NCI-H510A (cell line): ENCODE data around the gene ZC3H12D.
A peak's percentile ranks its signal among the peaks of the same experiment; 100 is the strongest.
"Not testable (repeated sequence)": the region's sequence is repeated elsewhere in the genome, so short reads cannot be mapped to it uniquely, and the experiment has no call there.

Source experiments
- DNase-seq: peaks from one replicate; lab custom pipeline; 2025; lab: John Stamatoyannopoulos, UW

ZC3H12D gene

DNA sequence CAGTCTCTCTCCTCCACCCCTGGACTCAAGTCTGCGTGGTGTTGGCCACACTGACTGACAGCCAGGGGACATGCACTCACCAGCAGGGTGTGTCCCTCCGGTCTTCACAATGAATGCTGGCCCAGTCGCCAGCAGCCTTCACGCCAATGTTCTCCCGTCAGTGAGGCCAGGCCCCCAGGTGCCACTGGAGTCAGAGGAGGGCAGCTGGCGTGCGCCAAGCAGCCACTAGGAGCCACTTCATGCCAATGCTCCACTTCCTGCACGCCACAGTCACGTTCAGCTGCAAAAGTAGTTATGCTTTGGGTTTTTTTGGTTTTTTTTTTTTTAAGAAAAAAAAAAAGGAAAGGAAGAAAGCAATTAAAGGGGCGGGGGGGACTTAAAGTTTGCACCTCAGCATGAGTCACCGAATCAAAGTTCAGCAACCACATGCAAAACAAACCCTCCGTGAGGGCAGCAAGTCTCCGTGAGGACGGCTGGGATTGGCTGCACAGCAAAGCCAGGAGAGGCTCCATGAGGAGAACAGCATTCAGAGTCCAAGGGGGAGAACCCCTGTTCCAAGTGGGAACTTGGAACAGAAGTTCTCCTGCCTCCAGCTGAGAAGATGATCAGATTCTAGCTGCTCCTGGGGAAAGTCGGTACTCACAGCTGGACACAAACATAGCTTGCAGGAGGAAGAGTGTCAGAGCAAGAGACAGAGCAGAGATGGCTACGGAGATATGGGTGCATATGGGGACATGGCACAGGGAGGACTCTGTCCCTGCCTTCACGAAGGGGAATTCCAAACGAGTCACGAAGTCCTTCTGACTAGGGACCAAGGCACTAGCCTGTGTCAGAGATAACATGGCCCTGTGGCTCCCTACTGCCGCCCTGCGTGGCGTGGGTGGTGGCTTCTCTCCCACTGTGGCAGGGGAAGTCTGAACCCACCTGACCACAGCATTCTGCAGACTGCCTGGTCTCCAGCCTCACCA is at the start of gene ZC3H12D:
Gene ZC3H12D (minus strand): TSS at position 282 of the 968 bp plus-strand sequence. CDS start 10,471 bp downstream, outside the sequence.
- DNase-seq = no peak

DNA sequence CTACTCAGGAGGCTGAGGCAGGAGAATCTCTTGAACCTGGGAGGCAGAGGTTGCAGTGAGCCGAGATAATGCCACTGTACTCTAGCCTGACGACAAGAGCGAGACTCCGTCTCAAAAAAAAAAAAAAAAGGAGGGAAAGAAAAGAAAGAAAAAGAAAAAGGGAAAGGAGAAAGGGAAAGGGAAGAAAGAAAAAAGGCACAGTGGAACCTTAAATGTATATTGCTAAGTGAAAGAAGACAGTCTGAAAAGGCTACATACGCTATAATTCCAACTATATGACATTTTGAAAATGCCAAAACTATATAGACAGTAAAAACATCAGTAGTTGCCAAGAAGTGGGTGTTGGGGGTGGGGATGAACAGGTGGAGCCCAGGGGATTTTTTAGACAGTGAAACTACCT is 44.8 kb upstream of the ZC3H12D start:
- no peak for DNase-seq

DNA sequence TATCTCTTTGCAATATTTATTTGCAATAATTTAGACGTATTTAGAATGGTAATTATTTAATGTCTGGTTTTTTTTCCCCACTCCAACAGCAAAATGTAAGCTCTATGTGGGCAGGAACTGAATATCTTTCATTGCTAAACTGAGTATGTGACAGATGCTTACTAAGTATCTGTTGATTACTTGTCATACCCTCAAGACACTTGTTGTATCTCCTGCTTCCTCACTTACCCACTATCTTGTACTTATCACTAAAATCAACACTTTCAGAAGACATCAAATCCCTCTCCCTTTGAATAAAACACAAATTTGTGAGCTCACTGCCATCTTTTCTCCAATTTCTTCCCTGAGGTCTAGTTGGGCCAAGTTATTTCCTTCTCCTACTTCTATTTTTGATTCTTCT is 30.7 kb upstream of the ZC3H12D start:
- no peak for DNase-seq

DNA sequence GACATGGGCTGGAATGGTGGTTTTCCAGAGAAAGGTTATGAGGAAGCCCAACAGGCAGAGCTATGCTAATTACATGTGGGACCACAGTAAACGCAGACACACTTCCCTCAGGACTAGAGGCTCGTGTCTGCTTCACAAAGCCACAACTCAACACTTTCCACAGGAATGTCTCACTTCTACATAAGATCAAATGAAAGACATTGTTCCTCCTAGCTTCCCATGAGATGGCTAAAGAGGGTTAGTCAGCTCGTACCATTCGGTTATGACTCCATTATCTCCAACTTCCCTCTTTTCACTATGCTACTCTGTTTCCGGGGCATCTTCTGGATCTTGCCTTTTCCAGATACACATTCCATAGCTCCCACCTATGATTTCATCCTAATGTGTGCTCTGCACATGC is 29.1 kb upstream of the ZC3H12D start:
- no peak for DNase-seq

DNA sequence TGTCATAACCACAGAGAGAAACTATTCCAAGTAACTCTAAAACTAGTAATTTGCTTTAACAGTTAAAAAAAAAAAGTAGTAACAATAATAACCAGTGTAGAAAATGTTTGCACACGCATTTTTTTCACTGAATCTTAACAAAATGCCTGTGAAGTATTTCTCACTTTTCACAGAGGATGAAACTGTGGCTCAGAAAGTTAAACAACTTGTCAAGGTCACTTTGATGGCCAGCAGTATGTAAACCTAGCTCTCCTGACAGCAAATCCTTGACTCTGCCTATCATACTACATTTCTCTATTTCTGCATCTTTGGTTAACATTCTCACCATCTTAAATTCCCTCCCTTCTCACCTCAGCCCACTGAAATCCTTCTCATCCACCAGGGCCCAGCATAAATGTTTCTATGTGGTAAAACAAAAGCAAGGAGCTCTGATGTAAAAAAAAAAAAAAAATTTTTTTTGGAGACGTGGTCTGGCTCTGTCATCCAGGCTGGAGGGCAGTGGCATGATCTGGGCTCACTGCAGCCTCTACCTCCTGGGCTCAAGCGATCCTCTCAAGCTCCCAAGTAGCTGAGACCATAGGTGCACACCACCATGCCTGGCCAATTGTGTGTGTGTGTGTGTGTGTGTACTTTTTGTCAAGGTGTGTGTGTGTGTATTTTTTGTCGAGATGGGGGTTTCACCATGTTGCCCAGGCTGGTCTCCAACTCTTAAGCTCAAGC is 26.1 kb upstream of the ZC3H12D start:
- DNase-seq = no peak

DNA sequence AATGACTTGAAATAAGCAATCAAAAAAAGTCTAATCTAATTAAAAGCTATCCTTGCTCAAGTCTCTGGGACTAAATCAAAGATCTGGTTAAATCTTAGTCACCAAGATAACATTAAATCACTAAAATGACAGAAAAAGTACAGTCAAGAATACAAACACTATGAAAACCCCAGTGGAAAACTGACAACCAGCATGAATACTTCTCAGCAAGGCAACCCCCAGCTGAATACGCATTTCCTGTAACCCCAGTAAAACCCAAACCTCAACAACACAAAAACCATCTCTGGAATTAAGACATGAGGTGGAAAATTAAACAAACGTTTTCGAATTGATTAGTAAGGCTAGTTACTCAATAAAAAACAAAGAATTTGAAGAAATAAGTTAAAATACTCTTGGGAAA is 23.7 kb upstream of the ZC3H12D start:
- no peak for DNase-seq

DNA sequence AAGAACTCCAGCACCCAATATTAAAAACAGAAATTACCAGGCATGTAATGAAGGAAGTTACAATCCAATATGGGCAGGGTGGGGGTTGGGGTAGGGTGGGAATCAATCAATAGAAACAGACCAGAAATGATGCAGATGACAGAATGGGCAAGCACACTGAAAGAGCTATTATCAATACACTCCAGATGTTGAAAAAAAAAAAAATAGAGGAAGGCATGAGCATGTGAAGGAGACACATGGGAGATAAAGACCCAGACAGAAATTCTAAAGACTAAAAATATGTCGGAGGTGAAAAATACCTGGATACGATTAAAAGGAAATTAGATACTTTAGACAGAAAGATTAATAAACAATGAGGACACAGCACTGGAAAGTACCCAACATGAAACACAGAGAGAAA is 19.1 kb upstream of the ZC3H12D start:
- no peak for DNase-seq

DNA sequence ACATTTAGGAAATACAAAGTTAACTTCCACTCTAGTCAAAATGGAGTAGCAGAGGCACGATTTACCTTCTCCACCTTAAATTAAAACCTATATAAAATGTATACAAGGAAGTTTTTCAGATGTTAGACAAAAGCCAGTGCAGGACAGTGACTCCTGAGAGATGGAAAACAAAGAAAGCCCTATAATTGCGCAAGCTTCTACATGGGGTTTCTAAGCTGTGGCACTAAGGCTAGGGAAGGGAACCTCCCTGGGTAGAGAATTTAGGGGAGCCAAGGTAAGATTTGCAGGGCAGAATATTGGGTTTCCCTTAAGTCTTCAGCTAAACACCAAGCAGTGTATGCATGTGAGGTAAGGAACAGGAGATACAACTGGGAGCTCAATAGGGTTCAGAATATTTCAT is 18.5 kb upstream of the ZC3H12D start:
- DNase-seq = no peak

DNA sequence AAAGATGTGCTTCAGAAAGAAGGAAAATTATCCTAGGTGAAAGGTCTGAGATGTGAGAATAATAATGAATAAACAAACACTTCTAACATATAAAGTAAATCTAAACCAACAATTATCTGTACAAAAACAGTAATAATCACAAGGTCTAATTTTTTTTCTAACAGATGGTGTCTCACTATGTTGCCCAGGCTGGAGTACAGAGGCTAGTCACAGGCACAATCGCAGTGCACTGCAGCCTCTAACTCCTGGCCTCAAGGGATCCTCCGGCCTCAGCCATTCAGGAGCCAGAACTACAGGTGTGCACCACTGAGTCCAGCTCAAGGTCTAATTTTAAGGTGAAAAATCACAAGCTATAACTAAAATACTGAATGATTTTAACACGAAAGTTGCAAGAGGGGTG is 17.0 kb upstream of the ZC3H12D start:
- no peak for DNase-seq

DNA sequence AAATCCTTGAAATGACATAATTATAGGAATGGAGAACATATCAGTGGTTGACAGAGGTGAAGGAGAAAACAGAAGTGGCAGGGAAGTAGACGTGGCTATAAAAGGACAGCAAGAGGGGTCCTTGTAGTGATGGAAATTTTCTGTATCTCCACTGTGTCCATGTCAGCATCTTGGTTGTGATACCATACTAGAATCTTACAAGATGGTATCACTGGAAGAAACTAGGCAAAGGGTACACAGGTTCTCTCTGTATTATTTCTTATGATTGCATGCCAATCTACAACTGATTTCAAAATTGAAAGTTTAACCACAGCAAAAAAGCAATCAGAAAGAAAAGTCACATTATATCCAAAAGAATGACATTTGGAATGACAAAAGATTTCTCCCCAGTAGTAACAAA is 16.4 kb upstream of the ZC3H12D start:
- DNase-seq = no peak

DNA sequence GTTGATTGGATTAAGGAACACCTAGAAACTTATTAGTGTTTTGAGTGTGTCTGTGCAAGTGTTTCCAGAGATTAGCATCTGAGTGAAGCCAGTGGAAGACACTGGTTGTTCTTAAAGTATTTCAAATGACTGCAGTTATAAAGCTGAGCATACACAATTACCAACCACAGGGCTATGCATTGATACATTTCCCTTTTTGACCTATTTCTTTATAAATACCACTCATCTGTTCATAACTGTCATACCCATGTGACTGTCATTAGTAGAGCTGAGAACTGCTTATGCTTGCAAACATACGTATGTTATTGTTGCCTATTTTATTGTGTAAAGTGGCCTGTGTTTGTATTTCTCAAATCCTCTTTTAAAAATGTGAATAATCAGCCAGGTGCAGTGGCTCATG is 15.3 kb upstream of the ZC3H12D start:
- DNase-seq = no peak

DNA sequence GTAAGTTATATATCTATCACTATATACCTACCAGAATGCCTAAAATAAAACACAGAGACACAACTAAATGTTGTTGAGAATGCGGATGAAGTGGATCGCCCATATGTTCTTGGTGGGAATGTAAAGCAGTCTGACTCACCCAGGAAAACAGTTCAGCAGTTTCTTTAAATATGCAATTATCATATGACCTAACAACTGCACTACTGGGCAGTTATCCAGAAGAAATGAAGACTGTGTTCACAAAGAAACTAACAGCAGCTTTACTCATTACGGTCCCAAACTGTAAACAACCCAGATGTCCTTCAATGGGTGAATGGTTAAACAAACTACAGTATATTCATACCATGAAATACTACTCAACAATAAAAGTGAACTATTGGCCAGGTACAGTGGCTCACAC is 14.3 kb upstream of the ZC3H12D start:
- DNase-seq = no peak

DNA sequence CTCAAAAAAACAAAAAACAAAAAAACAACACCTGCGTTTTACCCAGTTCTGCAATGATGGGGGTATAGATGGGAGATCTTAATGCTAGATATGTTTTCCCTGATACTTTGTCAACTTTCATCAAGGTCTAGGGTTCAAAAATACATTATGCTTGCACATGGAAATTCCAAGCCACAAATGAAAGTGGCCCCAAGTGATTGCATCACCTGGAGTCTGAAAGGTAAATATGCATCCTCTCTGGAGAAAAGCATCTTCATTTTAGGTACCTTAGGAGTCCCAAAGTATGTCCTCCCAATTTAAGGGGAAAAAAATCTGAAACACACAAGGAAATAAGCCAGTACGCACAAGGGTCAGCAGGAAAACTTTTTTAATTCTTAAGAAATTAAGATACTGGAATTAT is 12.6 kb upstream of the ZC3H12D start:
- no peak for DNase-seq

DNA sequence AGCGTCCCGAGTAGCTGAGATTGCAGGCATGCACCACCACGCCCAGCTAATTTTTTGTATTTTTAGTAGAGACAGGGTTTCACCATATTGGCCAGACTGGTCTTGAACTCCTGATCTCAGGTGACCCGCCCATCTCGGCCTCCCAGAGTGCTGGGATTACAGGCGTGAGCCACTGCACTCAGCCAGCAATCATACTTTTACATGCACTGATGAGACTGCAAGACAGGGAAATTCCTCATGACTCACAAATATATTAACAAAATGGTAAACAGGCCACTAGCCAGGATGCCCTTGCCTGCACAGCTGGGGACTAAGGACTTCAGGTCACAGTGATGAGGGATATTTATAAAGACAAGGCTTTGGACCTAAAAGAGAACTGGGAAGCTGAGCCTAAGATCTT is 11.8 kb upstream of the ZC3H12D start:
- DNase-seq = not testable (repeated sequence)

DNA sequence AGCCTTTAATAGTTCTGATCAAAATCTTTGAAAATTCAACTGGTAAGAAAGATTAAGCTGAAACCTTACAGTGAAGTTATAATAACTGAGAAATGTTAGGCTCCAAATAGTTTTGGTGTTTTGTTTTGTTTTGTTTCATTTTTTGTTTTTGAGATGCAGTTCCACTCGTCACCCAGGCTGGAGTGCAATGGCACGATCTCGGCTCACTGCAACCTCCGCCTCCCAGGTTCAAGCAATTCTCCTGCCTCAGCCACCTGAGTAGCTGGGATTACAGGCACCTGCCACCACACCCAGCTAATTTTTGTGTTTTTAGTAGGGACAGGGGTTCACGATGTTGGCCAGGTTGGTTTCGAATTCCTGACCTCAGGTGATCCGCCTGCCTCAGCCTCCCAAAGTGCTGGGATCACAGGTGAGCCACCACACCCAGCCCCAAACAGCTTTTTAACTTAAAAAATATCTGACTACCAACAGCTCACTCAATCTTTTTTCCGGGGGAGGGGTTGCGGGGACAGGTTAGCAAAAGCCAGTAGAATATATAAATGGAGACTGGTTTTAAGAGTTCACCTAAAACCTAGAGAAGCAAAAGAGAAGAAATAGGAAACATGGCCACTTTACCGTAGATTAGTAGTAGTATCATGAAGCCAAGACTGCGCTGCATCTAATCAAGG is 10.7 kb upstream of the ZC3H12D start:
- not testable (repeated sequence) for DNase-seq

DNA sequence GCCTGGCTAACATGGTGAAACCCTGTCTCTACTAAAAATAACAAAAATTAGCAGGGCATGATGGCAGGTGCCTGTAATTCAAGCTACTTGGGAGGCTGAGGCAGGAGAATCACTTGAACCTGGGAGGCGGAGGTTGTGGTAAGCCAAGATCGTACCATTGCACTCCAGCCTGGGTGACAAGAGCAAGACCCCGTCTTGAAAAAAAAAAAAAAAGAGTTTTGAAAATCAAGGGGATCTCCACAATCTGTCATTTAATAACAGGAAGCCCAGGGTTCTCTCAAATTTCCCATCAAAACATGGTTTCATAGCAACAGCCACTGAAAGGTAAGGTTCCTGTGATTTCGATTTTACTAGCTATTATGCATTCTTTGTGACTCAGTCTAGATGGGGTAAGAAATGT is 10.0 kb upstream of the ZC3H12D start:
- not testable (repeated sequence) for DNase-seq

DNA sequence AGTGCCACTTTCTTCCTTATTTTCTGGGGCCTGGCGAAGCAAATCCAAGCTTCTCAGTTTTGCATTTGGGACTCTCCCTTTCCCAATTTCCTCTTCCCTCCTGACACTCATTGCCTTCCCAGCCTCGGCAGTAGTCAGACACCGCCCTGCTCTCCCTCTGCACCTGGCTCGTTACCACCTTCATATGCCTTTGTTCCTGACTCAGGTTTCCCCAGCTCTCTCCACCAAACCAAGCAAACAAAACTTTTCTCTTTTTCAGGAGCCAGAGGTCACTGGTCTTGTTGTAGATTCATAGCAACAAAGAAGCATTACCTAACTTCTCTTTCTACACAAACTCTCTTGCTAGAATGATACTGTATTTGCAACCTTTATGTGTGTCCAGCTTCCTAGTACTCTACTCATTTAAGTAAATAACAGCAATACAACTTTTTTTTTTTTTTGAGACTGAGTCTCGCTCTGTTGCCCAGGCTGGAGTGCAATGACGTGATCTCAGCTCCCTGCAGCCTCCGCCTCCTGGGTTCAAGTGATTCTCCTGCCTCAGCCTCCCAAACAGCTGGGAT is 9.0 kb upstream of the ZC3H12D start:
- no peak for DNase-seq

DNA sequence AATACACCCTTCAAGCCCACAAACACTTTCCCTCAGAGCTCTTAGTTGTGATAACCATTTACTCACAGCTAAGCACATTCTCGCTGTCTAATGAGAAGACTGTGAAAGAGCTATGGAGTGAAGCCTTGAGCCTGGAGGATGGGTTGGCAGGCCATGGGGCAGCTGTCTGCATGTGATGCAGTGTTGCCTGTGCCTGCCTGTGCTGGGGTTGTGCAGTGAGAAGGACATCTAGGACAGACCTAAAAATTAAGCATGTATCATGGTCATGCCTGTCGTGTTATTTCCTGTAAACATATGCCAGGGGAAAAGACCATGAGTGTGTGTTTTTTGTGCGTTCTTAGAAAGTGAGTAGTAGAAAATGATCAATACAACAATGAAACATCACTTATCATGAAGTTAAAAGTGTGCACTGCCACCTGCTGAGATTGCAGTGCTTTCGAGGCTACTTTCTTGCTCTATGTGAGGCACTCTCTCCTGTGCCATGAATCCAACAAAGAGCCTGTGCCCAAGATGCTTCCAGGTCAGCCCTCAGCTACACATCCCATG is 8.1 kb upstream of the ZC3H12D start:
- DNase-seq = no peak

DNA sequence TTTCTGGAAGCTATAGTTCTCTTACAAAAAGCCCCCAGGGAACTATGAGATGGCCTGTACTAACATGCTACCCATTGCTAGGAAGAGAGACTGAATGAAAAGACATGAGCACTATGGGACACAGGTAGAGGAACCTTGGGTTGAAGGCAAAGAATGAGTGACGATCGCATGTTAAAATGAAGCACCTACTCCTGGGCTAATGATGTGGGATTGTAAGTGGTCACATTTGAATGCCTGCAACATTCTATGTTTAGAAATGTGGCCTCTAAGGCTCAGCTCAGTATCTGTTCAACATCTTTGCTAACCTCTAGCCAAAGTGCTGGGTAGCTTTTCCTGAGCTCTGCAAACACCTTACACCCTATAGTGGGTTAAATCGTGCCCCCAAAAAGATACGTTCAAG is 5.2 kb upstream of the ZC3H12D start:
- no peak for DNase-seq

DNA sequence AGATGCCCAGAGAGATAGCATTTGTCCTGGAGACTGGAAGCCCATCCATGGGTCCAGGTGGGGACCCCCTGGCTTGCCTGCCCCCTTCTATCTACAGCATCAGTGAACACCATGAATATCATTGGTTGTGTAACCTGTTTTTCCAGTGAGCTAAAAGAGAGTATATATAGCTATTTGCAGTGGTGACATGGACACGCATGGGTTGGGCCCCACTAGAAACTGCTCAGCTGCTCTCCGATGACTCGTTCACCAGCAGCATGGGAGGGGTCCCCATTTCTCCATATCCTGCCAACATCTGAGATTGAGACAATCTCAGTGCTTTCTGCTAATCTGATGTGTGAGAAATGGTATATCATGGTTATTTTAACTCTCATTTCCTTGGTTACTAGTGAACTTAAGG is 4.0 kb upstream of the ZC3H12D start:
- DNase-seq = peak; percentile 12

DNA sequence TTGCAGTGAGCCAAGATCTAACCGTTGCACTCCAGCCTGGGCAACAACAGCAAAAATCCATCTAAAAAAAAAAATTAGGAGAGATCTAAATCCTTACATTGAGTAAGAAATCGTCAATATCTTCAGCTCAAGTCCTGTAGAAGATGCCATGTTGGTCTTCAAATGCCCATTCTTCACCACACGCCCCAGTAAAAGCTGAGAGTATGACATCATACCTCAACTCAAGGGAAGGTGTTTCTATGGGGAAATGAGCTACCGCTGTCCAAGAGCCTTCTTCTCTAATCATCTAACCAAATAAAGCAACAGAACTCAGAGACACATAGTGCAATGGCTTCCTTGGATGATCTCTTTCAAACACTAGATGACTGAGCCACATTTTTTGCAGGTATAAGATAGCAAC is 2.5 kb upstream of the ZC3H12D start:
- no peak for DNase-seq
